ENCODE measurements around the gene HES3.
"Not testable (repeated sequence)": the region's sequence is repeated elsewhere in the genome, so short reads cannot be mapped to it uniquely, and the experiment has no call there.

Gene HES3

GRCh38 chr1:6243993-6244392 is at the start of gene HES3:
Gene HES3 (plus strand): TSS chr1:6244179. CDS start chr1:6244366, 187 bp downstream.
- DNase-seq = no peak

GRCh38 chr1:6197746-6198427 is 46.1 kb upstream of the HES3 start:
- DNase-seq = no peak

- peak; percentile 44 for DNase-seq
These were observed 45.2 kb upstream of the HES3 start for GRCh38 chr1:6198646-6199297.

GRCh38 chr1:6199298-6200187 is 44.4 kb upstream of the HES3 start, which contains the start of gene RPL22:
Gene RPL22 (minus strand): TSS chr1:6199595. CDS start chr1:6199573, 22 bp downstream.
- peak; percentile 99 for DNase-seq

- DNase-seq = no peak
These were observed 43.7 kb upstream of the HES3 start for GRCh38 chr1:6200188-6200809.

GRCh38 chr1:6202256-6202655 is 41.7 kb upstream of the HES3 start:
- no peak for DNase-seq

GRCh38 chr1:6205849-6206519 is 38.0 kb upstream of the HES3 start, which contains the start of gene RNF207:
Gene RNF207 (plus strand): TSS chr1:6206119. CDS start chr1:6206536, 417 bp downstream.
- DNase-seq = peak; percentile 84

- DNase-seq = no peak
These were observed 37.5 kb upstream of the HES3 start for GRCh38 chr1:6206520-6206855.

GRCh38 chr1:6207075-6207885 is 36.7 kb upstream of the HES3 start:
- DNase-seq = no peak

- no peak for DNase-seq
These were observed 36.1 kb upstream of the HES3 start for GRCh38 chr1:6207921-6208320.

GRCh38 chr1:6208723-6209660 is 35.0 kb upstream of the HES3 start:
- peak; percentile 29 for DNase-seq

GRCh38 chr1:6209661-6210580 is 34.1 kb upstream of the HES3 start:
- DNase-seq = peak; percentile 28

GRCh38 chr1:6210591-6211355 is 33.2 kb upstream of the HES3 start:
- no peak for DNase-seq

GRCh38 chr1:6211731-6212130 is 32.2 kb upstream of the HES3 start:
- no peak for DNase-seq

- no peak for DNase-seq
These were observed 31.6 kb upstream of the HES3 start for GRCh38 chr1:6212193-6212959.

- no peak for DNase-seq
These were observed 25.4 kb upstream of the HES3 start for GRCh38 chr1:6218375-6219164.

GRCh38 chr1:6219641-6220040 is 24.3 kb upstream of the HES3 start:
- DNase-seq = not testable (repeated sequence)
